GM18951 (cell line): ENCODE measurements around the gene CORO7.

Experiments
- POLR2A ChIP-seq: IDR thresholded peaks from 4 replicates; pipeline ENCODE4 v1.6.1; 2011; ENCODE audit warnings: mild to moderate bottlenecking; ENCODE audit not compliant: insufficient read length, insufficient read depth; ENCODE audit errors: extremely low read depth
- in situ Hi-C: fragments of 300-500 bp; cut with MboI; formaldehyde crosslinking; loops from one replicate; pipeline ENCODE4 v1.12.0; 2022; ENCODE audit warnings: low sequenced_read_pairs, mixed read lengths, inconsistent platforms; ENCODE audit not compliant: unreplicated experiment

The CORO7 gene

DNA sequence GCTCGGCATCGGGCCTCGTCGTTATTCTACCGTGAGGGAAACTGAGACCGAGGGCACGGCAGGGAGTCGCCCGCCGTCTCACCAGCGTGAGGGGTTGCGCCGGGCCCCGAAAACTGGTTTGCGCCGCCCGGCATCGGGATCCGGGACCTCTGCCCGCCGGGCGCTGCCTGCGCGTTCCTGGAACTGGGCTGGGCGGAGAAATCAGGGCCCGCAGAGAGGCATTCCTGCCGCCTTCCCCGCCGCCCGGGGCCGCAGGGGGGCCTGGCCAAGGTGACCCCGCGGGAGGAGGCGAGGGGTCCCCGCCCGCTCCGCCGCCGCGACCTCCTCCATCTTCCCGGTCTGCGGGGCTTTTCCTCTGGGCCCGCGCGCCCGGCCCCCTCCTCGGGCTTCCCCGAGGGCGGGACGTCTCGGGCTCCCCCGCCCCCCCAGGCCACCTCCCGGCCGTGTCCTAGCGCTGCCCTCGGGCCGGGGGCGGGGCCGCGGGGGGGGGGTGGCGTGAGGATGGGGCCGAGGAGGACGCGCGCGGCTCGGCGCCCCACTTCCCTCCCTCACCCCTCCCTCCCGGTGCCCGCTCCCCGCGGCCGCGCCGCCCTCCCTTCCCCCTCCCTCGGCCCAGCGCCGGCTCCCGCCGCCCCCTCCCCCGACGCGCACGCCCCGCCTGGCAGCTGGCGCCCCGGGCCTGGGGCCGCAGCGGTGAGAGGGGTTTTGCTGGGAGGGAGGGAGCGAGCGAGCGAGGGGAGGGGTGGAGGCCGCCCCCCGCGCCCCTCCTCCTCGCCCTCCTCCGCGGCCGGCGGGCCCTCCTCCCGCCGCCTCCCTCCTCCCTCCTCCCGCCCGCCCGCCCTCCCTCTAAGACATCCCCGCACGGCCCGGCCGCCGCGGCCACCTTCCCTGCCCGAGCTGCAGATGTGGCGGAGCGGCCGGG lies 100.9 kb downstream of the CORO7 start, which contains the start of gene GLIS2:
Gene GLIS2, plus strand, starts transcription at position 882 of the 922 bp plus-strand sequence. CDS start 16,214 bp downstream, outside the sequence.
- in situ Hi-C loops, result no loop called here
- peak; percentile 28 for TF ChIP-seq POLR2A

DNA sequence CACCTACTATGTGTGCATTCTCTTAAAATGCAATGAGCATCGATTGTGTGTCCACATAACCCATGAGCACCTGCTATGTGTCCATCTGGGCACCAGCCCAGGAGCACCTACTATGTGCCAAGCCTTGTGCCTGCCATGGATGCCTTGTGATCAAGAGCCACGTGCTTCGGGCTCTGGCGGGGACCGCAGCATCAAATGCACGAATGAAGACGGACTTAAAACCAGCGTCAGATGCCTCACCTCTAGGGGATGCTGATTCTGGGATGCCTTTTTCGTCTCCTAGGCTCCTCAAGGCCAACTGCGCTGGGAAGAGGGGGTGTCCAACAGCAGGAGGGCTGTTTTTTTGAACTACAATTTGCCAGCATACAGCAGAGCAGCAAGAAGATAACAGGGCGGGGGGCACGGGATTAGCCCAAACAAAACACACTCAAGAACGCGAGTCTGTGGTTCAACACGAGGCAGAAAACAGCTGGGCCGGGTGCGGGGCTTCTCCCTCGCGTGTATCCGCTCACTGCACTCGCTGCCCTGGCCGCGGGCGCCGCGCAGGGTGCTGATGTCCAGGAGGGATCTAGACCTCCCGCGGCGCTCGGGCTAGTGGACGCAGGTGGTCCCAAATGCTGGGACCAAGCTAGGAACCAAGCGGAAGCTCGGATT lies 101.7 kb downstream of the CORO7 start:
- in situ Hi-C loops, result no loop called here
- peak; percentile 10 for TF ChIP-seq POLR2A

DNA sequence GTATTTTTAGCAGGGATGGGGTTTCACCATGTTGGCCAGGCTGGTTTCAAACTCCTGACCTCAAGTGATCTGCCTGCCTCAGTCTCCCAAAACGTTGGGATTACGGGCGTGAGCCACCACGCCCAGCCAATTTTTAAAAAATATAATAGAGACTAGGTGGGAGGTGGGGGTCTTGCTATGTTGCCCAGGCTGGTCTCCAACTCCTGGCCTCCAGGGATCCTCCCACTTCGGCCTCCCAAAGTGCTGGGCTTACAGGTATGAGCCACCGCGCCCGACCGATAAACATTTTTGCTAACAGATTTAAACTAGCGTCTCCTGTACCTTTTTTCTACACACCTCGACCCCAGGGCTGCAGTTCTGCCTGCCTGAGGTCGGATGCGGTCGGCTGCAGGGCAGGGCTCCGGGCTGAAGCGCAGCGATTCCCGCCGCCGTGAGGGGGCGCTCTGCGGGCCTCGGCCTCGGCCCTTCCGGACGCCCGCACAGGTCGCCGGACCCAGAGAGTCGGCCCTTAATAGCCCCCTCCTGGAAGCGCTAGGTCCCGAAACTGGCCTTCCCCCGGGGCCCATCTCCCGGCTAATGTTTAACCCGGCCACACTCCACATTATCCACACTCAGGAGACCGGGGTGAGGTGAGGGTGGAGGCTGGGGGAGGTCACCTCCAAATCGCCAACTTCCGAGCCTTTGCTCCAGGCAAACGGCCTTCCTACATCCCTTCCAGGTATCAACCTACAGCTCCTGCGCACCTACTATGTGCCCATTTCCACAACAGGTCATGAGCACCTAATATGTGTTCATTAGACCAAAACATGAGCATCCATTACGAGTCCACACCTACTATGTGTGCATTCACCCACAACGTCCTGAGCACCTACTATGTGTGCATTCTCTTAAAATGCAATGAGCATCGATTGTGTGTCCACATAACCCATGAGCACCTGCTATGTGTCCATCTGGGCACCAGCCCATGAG lies 102.5 kb downstream of the CORO7 start:
- in situ Hi-C loops, result no loop called here
- TF ChIP-seq POLR2A, result no peak

DNA sequence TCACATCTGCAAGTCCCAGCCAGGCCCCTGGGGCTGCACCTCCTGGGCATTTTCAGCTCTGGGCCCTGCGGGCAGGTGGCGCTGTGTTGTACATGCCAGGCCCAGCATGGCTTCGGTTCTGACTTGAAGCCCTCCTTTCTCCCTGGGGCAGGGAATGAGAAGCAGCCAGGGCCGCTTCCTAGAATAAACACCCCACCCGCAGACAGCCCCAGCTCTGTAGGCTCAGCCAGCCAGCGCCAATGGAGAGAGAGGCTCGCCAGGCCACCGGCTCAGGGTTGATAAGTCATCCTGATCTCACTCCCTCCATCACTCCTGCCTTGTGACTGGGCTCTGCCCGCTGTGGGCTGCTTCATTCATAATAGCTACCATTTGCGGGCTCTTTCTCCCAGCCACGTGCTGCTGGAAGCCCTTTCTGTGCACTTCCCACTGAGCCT lies 106.5 kb downstream of the CORO7 start:
- TF ChIP-seq POLR2A, result no peak
- in situ Hi-C loops, result no loop called here

DNA sequence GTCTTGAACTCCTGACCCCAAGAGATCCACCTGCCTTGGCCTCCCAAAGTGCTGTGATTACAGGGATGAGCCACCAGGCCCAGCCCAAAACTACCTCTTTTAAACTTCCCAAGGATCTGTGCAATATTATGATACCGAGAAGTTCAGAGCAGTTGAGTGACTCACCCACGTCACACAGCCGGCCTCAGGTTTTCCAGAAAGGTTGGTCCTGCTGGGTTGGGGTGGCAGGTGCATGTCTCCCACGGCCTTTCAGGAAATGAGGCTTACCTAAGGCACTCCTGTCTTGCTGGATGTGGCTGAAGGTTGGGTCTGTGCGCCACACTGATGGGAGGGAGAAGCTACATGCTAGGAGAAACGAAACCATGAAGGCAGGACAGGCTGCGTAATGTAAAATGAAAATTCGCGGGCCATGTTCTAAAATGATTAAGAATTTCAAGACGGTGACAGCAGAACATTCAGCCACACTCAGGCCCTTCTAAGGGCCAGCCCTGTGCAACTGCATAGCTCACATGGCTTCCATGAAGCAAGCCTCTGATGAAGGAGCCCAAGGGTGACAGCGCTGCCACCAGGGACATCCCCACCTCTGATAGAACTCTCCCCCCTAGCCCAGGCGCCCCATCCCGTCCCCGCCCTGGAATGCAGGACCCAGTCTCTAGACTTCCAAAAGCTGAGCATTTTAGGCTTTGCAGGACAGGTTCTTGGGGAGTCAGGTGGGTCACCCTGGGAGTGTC lies 107.1 kb downstream of the CORO7 start:
- in situ Hi-C loops, result no loop called here
- no peak for TF ChIP-seq POLR2A

DNA sequence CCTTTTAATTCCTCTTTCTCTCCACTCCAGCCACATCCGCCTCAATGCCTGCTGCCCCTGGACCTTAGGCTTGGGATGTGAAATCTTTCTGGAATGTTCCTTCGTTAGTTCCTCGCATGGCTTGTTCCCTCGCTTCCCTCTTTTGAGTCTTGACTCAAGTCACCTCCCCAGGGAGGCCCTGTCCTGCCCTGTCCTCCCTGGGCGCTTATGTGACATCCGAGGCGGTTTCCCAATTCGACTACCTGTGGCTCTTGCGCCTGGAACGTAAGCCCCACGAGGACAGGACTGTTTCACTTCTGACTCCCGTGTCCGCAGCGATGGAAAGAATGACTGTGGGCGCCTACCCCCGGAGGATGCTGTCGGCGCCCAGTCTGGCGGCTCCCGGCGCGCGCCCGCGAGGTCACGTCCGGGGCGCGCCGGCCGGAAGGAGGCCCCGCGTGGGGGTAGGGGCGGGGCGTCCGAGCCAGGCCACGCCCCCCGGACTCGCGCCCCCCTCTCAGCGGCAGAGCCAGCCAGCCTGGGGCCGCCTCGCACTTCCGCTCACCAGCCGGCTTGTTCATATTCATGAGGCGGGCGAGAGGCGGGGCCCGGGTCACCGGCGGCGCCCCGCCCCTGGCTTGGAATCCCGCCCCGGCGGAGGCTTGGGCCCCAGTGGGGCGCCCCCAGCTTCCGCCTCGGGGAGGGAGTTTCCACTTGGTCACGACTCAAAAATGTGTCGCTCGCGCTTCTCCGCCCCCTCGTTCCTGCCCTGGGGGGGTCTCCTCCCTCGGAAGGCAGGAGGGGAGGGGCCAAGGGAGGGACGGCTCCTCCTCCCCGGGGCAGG lies 109.0 kb downstream of the CORO7 start:
- peak; percentile 78 for TF ChIP-seq POLR2A
- in situ Hi-C loops, result no loop called here

DNA sequence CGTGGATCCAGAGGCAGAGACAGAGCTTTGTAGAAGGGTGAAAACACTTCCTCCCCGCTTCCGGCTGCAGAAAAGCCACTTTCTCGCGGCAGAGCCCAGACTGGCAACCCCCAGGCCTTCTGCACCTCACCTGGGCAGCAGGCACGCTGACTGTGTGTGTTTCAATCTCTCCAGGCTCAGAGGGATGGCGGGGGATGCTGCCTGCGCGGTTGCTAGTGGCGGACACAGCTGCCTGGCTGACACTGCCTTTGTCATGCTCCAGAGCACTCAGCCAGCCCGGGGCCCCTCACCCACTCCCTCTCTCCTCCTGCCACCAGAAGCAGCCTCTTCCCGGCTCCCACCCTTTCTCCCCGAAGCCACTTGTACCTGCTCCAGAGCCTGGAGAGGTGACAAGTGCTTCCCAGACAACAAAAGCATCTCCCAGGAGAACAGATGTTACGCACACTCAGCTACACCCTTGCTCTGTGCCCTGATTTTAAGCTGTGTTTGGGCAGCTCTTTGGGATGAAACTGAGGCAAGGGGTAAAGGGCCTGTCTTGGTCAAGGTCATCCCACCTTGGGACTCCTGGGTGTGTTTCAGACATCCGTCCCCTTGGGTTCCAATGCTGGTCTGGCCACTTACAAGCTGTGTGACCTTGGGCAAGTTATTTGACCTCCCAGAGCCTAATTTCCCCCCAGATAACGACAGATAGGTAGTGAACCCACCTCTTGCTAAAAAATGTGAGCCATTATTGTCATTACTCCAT lies 109.8 kb downstream of the CORO7 start:
- TF ChIP-seq POLR2A, result peak; percentile 41
- in situ Hi-C loops, result no loop called here
